Measurements from ENCODE around the gene LEAP2. TPM values are rescaled to one million over a fixed set of nuclear protein-coding genes. Genes with fewer than 3 reads are reported as not detected.

LEAP2 gene
- total and polyA plus RNA-seq, 2 of the 8 experiments (the other 6 are each of a cell fraction or from before 2014, with no cell fraction given) = 1.8 to 2.9 TPM

- TF ChIP-seq, protein P1, sequence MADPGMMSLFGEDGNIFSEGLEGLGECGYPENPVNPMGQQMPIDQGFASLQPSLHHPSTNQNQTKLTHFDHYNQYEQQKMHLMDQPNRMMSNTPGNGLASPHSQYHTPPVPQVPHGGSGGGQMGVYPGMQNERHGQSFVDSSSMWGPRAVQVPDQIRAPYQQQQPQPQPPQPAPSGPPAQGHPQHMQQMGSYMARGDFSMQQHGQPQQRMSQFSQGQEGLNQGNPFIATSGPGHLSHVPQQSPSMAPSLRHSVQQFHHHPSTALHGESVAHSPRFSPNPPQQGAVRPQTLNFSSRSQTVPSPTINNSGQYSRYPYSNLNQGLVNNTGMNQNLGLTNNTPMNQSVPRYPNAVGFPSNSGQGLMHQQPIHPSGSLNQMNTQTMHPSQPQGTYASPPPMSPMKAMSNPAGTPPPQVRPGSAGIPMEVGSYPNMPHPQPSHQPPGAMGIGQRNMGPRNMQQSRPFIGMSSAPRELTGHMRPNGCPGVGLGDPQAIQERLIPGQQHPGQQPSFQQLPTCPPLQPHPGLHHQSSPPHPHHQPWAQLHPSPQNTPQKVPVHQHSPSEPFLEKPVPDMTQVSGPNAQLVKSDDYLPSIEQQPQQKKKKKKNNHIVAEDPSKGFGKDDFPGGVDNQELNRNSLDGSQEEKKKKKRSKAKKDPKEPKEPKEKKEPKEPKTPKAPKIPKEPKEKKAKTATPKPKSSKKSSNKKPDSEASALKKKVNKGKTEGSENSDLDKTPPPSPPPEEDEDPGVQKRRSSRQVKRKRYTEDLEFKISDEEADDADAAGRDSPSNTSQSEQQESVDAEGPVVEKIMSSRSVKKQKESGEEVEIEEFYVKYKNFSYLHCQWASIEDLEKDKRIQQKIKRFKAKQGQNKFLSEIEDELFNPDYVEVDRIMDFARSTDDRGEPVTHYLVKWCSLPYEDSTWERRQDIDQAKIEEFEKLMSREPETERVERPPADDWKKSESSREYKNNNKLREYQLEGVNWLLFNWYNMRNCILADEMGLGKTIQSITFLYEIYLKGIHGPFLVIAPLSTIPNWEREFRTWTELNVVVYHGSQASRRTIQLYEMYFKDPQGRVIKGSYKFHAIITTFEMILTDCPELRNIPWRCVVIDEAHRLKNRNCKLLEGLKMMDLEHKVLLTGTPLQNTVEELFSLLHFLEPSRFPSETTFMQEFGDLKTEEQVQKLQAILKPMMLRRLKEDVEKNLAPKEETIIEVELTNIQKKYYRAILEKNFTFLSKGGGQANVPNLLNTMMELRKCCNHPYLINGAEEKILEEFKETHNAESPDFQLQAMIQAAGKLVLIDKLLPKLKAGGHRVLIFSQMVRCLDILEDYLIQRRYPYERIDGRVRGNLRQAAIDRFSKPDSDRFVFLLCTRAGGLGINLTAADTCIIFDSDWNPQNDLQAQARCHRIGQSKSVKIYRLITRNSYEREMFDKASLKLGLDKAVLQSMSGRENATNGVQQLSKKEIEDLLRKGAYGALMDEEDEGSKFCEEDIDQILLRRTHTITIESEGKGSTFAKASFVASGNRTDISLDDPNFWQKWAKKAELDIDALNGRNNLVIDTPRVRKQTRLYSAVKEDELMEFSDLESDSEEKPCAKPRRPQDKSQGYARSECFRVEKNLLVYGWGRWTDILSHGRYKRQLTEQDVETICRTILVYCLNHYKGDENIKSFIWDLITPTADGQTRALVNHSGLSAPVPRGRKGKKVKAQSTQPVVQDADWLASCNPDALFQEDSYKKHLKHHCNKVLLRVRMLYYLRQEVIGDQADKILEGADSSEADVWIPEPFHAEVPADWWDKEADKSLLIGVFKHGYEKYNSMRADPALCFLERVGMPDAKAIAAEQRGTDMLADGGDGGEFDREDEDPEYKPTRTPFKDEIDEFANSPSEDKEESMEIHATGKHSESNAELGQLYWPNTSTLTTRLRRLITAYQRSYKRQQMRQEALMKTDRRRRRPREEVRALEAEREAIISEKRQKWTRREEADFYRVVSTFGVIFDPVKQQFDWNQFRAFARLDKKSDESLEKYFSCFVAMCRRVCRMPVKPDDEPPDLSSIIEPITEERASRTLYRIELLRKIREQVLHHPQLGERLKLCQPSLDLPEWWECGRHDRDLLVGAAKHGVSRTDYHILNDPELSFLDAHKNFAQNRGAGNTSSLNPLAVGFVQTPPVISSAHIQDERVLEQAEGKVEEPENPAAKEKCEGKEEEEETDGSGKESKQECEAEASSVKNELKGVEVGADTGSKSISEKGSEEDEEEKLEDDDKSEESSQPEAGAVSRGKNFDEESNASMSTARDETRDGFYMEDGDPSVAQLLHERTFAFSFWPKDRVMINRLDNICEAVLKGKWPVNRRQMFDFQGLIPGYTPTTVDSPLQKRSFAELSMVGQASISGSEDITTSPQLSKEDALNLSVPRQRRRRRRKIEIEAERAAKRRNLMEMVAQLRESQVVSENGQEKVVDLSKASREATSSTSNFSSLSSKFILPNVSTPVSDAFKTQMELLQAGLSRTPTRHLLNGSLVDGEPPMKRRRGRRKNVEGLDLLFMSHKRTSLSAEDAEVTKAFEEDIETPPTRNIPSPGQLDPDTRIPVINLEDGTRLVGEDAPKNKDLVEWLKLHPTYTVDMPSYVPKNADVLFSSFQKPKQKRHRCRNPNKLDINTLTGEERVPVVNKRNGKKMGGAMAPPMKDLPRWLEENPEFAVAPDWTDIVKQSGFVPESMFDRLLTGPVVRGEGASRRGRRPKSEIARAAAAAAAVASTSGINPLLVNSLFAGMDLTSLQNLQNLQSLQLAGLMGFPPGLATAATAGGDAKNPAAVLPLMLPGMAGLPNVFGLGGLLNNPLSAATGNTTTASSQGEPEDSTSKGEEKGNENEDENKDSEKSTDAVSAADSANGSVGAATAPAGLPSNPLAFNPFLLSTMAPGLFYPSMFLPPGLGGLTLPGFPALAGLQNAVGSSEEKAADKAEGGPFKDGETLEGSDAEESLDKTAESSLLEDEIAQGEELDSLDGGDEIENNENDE (IDR thresholded peaks at IDR 0.05; ENCODE audit: insufficient replicate concordance, low read length) = no peak
- TF ChIP-seq CHD1 (IDR thresholded peaks at IDR 0.05; ENCODE audit: low read depth, low read length) (no peak), KDM1A (IDR thresholded peaks at IDR 0.05; ENCODE audit: borderline replicate concordance, low read length) (no peak), SRF (IDR thresholded peaks at IDR 0.05; ENCODE audit: low read depth, low read length) (no peak), POU5F1 (IDR thresholded peaks at IDR 0.05; ENCODE audit: low read depth, low read length) (no peak)
- TF ChIP-seq, protein P2, sequence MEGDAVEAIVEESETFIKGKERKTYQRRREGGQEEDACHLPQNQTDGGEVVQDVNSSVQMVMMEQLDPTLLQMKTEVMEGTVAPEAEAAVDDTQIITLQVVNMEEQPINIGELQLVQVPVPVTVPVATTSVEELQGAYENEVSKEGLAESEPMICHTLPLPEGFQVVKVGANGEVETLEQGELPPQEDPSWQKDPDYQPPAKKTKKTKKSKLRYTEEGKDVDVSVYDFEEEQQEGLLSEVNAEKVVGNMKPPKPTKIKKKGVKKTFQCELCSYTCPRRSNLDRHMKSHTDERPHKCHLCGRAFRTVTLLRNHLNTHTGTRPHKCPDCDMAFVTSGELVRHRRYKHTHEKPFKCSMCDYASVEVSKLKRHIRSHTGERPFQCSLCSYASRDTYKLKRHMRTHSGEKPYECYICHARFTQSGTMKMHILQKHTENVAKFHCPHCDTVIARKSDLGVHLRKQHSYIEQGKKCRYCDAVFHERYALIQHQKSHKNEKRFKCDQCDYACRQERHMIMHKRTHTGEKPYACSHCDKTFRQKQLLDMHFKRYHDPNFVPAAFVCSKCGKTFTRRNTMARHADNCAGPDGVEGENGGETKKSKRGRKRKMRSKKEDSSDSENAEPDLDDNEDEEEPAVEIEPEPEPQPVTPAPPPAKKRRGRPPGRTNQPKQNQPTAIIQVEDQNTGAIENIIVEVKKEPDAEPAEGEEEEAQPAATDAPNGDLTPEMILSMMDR (IDR thresholded peaks at IDR 0.05; ENCODE audit: control extremely low read depth in 1 of 3, insufficient read depth in 1 of 3, low read depth in 1 of 3, low read length in 3 of 3) = no peak
Observed at GRCh38 chr5:132877466-132877865, 4.0 kb downstream of the LEAP2 start (continued).

All from H1 (cell line).